Measurements from ENCODE around the gene CSRNP2.

The CSRNP2 gene, protein sequence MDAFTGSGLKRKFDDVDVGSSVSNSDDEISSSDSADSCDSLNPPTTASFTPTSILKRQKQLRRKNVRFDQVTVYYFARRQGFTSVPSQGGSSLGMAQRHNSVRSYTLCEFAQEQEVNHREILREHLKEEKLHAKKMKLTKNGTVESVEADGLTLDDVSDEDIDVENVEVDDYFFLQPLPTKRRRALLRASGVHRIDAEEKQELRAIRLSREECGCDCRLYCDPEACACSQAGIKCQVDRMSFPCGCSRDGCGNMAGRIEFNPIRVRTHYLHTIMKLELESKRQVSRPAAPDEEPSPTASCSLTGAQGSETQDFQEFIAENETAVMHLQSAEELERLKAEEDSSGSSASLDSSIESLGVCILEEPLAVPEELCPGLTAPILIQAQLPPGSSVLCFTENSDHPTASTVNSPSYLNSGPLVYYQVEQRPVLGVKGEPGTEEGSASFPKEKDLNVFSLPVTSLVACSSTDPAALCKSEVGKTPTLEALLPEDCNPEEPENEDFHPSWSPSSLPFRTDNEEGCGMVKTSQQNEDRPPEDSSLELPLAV

GRCh38 chr12:51083126-51083833 is at the start of gene CSRNP2:
CSRNP2 (minus strand) TSS chr12:51083596; CDS start chr12:51076561, 7,035 bp downstream.
- DNase-seq (ENCODE audit: extremely low read depth in 1 of 2, low read depth in 1 of 2): peak; percentile 89 to 93

GRCh38 chr12:51132693-51133092 is 49.3 kb upstream of the CSRNP2 start:
- no peak for DNase-seq (ENCODE audit: extremely low read depth in 1 of 2, low read depth in 1 of 2)

GRCh38 chr12:51131745-51132521 is 48.5 kb upstream of the CSRNP2 start:
- DNase-seq (ENCODE audit: extremely low read depth in 1 of 2, low read depth in 1 of 2): no peak

DNA sequence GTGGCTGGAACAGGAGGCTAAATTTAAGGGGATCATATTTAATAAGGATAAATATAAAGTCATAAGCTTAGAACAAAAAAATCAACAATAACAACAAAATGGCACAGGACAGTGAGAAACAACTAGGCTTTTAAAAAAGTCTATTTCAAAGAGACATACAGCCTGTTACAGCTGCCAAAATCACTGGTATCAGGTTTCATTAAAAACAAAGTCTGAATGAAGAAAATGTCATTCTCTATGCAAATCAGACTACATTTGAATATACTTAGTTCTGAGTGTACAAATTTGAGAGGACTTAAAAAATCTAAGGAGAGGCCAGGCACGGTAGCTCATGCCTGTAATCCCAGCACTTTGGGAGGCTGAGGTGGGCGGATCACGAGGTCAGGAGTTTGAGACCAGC is 45.5 kb upstream of the CSRNP2 start:
- DNase-seq (ENCODE audit: extremely low read depth in 1 of 2, low read depth in 1 of 2): no peak

DNA sequence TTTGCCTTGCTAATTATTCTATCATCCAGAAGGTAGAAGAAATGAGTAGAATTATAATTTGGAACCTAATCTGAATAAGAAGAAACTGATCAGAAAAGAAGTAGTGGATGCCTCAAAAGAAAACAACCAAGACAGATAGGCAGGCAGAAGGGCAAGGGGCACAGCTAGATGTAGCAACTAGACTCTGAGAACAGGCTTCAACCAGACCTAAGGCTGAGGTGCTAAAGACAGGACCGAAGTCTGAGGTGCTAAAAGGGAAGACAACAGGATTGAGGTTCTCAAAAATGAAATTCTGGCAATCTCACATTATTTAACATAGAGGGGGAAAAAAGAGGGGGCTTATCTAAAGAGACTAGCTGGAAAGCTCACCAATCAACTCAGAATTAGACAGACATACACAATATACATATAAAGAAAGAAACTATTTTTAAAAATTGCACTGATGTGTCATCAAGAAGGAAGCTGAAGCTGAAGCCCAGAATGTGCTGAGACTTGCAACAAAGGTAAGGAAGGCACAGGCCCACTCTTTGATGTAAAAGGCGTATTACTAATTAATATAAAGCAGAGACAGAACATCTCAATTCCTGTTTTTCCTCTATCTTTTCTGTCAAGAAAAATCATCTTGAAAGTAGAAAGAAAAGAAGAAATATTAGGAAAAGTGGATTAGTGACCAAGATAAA is 43.8 kb upstream of the CSRNP2 start:
- DNase-seq (ENCODE audit: extremely low read depth in 1 of 2, low read depth in 1 of 2): no peak

- no peak for DNase-seq (ENCODE audit: extremely low read depth in 1 of 2, low read depth in 1 of 2)
These were observed 42.9 kb upstream of the CSRNP2 start for GRCh38 chr12:51126297-51126696.

- DNase-seq (ENCODE audit: extremely low read depth in 1 of 2, low read depth in 1 of 2): no peak
These were observed 41.1 kb upstream of the CSRNP2 start for GRCh38 chr12:51124504-51124903.

DNA sequence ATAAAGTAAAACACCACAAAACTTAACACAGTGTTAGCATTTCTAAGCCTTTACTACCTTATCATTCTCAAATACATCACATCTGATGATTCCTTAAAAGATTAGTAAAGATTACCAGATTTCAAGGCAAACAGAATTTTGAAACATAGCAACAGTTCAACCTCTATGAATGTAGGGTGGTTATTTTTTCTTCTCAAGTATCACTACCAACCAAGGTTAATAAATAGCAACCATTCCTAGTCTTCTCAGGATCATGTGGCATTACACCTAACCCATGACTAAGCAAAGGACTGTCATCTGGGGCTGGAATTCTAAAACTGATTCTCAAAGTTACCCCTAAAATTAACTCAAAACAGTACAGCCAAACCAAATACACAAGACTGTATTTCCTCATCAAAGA is 39.4 kb upstream of the CSRNP2 start:
- no peak for DNase-seq (ENCODE audit: extremely low read depth in 1 of 2, low read depth in 1 of 2)

- DNase-seq (ENCODE audit: extremely low read depth in 1 of 2, low read depth in 1 of 2): peak in 1 of 2 donors; percentile 9
These were observed 35.3 kb upstream of the CSRNP2 start for GRCh38 chr12:51118706-51119105.

DNA sequence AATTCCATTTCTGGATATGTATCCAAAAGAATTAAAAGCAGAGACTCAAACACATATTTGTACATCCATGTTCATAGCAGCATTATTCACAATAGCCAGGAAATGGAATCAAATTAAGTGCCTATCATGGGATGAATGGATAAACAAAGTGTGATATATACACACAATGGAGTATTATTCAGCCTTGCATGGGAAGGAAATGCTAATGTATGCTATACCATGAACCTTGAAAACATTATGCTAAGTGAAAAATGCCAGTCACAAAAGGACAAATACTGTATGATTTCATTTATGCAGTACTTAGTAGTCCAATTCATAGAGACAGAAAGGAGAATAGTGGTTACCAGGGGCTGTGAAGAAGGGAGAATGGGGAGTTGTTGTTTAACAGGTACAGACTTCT is 32.1 kb upstream of the CSRNP2 start:
- DNase-seq (ENCODE audit: extremely low read depth in 1 of 2, low read depth in 1 of 2): no peak

GRCh38 chr12:51108136-51108535 is 24.7 kb upstream of the CSRNP2 start:
- DNase-seq (ENCODE audit: extremely low read depth in 1 of 2, low read depth in 1 of 2): no peak

DNA sequence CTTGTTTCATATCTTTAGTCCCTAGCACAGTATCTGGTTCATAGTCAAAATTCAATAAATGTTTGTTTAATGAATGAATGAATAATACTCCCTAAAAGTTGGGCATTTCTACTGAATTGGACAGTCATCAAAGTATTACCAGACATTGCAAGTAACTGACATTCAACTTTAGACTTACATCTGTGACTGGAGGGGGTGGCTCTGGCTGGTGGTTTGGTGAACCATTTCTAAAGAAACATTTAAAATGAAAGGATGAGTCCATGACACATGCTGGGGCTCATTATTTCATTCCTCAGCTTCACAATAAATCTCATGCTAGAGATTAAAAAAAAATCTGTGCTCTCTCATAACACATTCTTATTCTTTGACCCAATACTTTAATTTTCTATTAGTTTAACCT is 20.6 kb upstream of the CSRNP2 start:
- no peak for DNase-seq (ENCODE audit: extremely low read depth in 1 of 2, low read depth in 1 of 2)

DNA sequence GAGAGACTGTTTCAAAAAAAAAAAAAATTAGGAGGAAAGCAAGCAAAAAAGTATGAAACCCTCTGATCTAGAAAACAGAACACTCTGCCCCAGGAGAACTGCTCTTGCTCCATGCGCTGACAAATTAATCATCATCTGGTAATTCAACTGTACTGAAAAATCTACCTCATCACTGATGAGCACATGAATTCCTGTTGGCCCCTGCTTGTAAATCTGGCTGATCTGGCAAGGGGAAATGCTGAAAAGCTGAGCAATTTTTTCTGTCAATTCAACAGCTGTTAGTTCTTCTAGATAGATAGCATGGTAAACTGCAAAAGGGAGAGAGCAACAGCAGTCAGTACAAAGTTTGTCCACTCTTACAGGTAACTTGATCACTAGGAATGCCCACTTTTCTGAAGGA is 15.2 kb upstream of the CSRNP2 start:
- no peak for DNase-seq (ENCODE audit: extremely low read depth in 1 of 2, low read depth in 1 of 2)

GRCh38 chr12:51090705-51091229 is 7.4 kb upstream of the CSRNP2 start:
- DNase-seq (ENCODE audit: extremely low read depth in 1 of 2, low read depth in 1 of 2): no peak

DNA sequence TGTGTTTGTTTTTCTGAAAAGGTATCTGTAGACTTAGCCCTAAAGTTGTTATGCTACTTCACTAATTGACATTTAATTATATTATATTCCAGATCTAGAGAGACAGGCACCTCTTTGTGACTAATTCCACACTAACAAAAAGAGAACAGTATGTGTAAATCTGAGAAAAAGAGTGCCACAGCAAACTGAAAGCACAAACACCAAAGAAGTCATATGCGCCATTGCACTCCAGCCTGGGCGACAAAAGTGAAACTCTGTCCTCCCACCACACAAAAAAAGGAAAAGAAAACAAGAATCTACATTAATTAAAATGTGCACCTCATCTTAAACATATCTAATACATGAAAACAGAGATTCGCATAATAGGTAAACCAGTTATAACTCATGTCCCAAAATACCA is 4.4 kb upstream of the CSRNP2 start:
- peak in 1 of 2 donors; percentile 20 for DNase-seq (ENCODE audit: extremely low read depth in 1 of 2, low read depth in 1 of 2)

- no peak for DNase-seq (ENCODE audit: extremely low read depth in 1 of 2, low read depth in 1 of 2)
These were observed 3.5 kb upstream of the CSRNP2 start for GRCh38 chr12:51086933-51087332.

DNA sequence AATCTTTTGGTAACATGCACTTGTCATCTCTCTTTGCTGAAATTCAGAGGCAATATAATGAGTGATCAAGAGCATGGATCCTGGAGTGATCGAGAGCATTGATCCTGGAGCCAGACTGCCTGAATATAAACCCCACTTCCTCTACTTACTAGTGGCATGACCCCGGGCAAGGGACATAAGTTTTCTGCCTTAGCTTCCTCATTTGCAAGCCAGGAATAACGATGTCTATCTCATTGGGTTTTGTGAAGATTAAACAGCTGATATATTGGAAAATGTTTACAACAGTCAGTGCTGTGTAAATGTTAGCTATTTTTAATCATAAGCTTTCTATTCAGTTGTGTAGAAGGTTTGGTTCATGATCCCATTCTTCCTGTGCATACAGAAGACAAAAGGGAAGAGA is 2.4 kb upstream of the CSRNP2 start:
- no peak for DNase-seq (ENCODE audit: extremely low read depth in 1 of 2, low read depth in 1 of 2)

DNA sequence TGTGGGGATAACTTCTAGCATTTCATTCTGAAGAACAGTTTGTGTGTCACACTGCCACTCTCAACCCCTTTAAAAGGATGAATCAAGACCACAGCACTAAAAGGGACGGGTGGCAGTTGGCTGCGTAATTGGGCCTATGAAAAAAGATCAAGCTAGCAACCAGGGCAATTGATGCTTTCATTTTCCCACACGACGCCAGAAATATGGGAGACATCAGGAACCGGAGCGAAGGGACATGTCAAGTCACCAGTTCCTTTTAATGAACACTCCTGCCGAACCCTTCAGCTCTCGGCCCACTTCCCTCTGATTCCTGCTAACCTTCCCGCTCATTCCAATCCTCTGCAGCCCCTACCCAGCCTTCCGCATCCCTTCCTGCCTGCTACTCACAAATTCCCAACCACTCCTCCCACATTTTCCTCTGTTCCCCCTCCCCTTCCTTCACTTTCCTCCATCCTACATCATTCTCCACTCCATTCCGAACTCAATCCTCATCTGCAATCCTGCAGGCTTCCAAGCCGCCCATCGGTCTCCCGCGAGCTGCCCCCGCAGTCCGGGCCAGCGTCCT is 753 bp downstream of the CSRNP2 start:
- peak in 1 of 2 donors; percentile 8 for DNase-seq (ENCODE audit: extremely low read depth in 1 of 2, low read depth in 1 of 2)

DNA sequence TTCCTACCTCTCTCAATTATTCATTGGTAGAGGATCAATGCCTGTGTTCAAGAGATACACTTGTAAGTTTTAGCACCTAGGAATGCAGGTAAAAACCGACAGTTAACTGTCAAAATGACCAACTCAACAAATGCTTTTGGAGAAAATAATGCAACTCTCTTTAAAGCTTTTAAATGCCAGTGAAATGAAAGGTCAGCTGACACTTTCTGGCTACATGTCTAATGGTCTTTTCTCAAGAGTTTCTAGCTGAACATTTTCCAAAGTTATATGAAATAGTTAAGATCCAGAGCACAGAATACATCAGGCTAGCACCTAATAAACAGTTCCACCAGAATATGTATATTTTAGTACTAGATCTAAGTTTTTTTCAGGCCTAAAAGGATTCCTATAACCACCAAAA is 2.0 kb downstream of the CSRNP2 start:
- DNase-seq (ENCODE audit: extremely low read depth in 1 of 2, low read depth in 1 of 2): no peak

DNA sequence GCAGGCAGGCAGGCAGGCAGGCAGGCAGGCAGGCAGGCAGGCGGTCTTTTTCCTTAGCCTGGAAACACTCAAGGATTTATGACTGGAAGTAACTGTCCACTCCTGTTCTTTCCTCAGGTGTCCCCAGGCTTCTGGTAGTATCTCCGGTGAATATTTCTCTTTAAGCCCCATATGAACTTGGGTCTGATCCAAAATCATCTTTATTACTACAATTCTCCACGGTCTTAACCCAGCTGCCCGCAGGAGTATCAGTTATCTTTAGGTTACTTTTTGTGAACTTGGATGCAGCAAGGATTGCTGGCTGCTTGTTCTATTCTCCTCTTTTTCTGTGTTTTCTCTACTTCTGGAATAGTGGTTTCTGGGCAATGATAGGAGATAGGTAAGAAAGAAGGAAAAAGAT is 3.3 kb downstream of the CSRNP2 start:
- DNase-seq (ENCODE audit: extremely low read depth in 1 of 2, low read depth in 1 of 2): no peak
